WTC11 (cell line): ENCODE measurements around the gene DAW1. TPM values are rescaled to one million over a fixed set of nuclear protein-coding genes. Genes with fewer than 3 reads are reported as not detected.

Experiments
- ATAC-seq: fragments of 200-7000 bp; cut with Tn5 transposase; 2 replicates; pipeline ENCODE4 v1.10.0; 2021; ENCODE audit warnings: mild to moderate bottlenecking, moderate library complexity
- CTCF ChIA-PET: fragments of 300-600 bp; sonication (Branson Sonifier 250); formaldehyde crosslinking; loops from one replicate; lab custom pipeline; 2021; ENCODE audit warnings: antibody characterized with exemption; lab: Charles Lee
- POLR2A ChIA-PET: fragments of 350-600 bp; sonication (Branson Sonifier 250); formaldehyde crosslinking; loops from one replicate; lab custom pipeline; 2021; ENCODE audit warnings: antibody characterized with exemption; lab: Charles Lee
- DNase-seq: peaks from one replicate; pipeline ENCODE4 v3.0.0; 2021; ENCODE audit warnings: low spot score
- H3K27ac Mint-ChIP-seq: 2 replicates; pipeline ENCODE4 v1.8.0; 2021; ENCODE audit warnings: mixed read lengths
- H3K27me3 Mint-ChIP-seq: 2 replicates; pipeline ENCODE4 v1.8.0; 2021; ENCODE audit warnings: low read depth, mild to moderate bottlenecking, moderate library complexity, mixed read lengths
- H3K36me3 Mint-ChIP-seq: 2 replicates; pipeline ENCODE4 v1.8.0; 2021; ENCODE audit warnings: mixed read lengths
- H3K4me1 Mint-ChIP-seq: 2 replicates; pipeline ENCODE4 v1.8.0; 2022; ENCODE audit warnings: mixed read lengths
- H3K4me3 Mint-ChIP-seq: 2 replicates; pipeline ENCODE4 v1.8.0; 2021; ENCODE audit warnings: mild to moderate bottlenecking, moderate library complexity, mixed read lengths
- H3K9me3 Mint-ChIP-seq: 2 replicates; pipeline ENCODE4 v1.8.0; 2021; ENCODE audit warnings: mixed read lengths
- ATF1 ChIP-seq: sonication (generic); formaldehyde crosslinking; IDR thresholded peaks from 2 replicates; pipeline ENCODE4 v1.8.1; 2023; ENCODE audit warnings: mild to moderate bottlenecking, moderate library complexity, missing genetic modification reagents
- GRHL2 ChIP-seq: fragments of 250-450 bp; sonication (Bioruptor Pico); IDR thresholded peaks from 2 replicates; pipeline ENCODE4 v1.8.0; 2022; ENCODE audit warnings: mild to moderate bottlenecking, moderate library complexity; ENCODE audit not compliant: insufficient replicate concordance, severe bottlenecking
- JAZF1 ChIP-seq: fragments of 250-450 bp; sonication (Bioruptor Pico); IDR thresholded peaks from 2 replicates; pipeline ENCODE4 v1.9.0; 2021; ENCODE audit warnings: moderate library complexity, mild to moderate bottlenecking, inconsistent platforms
- NR3C1 ChIP-seq: sonication (generic); formaldehyde crosslinking; conservative IDR thresholded peaks from 2 replicates; pipeline ENCODE4 v1.8.1; 2023; ENCODE audit warnings: low read depth, mild to moderate bottlenecking, missing genetic modification reagents
- TEAD1 ChIP-seq: sonication (generic); formaldehyde crosslinking; IDR thresholded peaks from 2 replicates; pipeline ENCODE4 v1.8.0; 2022; ENCODE audit warnings: mild to moderate bottlenecking, missing genetic modification reagents
- ZNF263 ChIP-seq: sonication (generic); formaldehyde crosslinking; IDR thresholded peaks from 2 replicates; pipeline ENCODE4 v1.8.1; 2022; ENCODE audit warnings: low read depth, mild to moderate bottlenecking, moderate library complexity, missing genetic modification reagents
- ZNF416 ChIP-seq: fragments of 250-450 bp; sonication (Bioruptor Pico); IDR thresholded peaks from 2 replicates; pipeline ENCODE4 v1.9.0; 2021; ENCODE audit warnings: mild to moderate bottlenecking, inconsistent platforms
- total RNA-seq: library from RNA; stranded (reverse); gene quantifications from 3 replicates; pipeline ENCODE4 v1.2.3, GENCODE V29; 2021
- TF ChIP-seq, protein P1 (sequence below): sonication (generic); formaldehyde crosslinking; conservative IDR thresholded peaks from 2 replicates; pipeline ENCODE4 v1.8.1; 2022; ENCODE audit warnings: mild to moderate bottlenecking, missing genetic modification reagents
- TF ChIP-seq, protein P2 (sequence below): sonication (generic); formaldehyde crosslinking; IDR thresholded peaks from 2 replicates; pipeline ENCODE4 v1.8.0; 2022; ENCODE audit warnings: mild to moderate bottlenecking, missing genetic modification reagents
- TF ChIP-seq, protein P3 (sequence below): fragments of 250-450 bp; sonication (Bioruptor Pico); IDR thresholded peaks from 2 replicates; pipeline ENCODE4 v1.9.0; 2021; ENCODE audit warnings: moderate library complexity, mild to moderate bottlenecking, inconsistent platforms, borderline replicate concordance
- TF ChIP-seq, protein P4 (sequence below): fragments of 200-600 bp; IDR thresholded peaks from 2 replicates; pipeline ENCODE4 v1.8.0; 2022; ENCODE audit warnings: antibody characterized with exemption
- TF ChIP-seq, protein P5 (sequence below): fragments of 250-450 bp; sonication (Bioruptor Pico); IDR thresholded peaks from 2 replicates; pipeline ENCODE4 v1.8.0; 2021; ENCODE audit warnings: mild to moderate bottlenecking
- TF ChIP-seq, protein P6 (sequence below): sonication (generic); formaldehyde crosslinking; IDR thresholded peaks from 2 replicates; pipeline ENCODE4 v1.8.0; 2022; ENCODE audit warnings: mild to moderate bottlenecking, missing genetic modification reagents

Gene DAW1
- total RNA-seq, 1 experiment from 2014 or later = 0.61 TPM

DNA sequence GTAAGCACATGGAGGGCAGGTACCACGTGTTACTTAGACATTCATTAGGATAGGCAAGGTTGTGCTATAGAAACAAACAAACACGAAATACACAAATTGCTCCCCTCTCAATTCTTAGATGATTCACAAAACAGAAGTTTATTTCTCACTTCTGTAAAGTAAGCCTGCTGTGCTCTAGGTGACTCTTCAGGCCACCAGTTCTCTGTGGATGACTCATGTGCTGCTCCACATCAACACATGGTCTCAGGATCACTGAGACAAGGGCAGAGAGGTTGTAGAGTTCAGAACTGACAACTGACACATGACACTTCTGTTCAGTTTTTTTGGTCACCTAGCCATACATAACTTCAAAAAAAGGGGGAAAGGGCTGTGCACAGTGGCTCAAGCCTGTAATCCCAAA lies 70.6 kb downstream of the DAW1 start (continued):
- TF ChIP-seq, protein P1, sequence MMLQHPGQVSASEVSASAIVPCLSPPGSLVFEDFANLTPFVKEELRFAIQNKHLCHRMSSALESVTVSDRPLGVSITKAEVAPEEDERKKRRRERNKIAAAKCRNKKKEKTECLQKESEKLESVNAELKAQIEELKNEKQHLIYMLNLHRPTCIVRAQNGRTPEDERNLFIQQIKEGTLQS (CRISPR knock-in tag) = no peak
- TF ChIP-seq, protein P2, sequence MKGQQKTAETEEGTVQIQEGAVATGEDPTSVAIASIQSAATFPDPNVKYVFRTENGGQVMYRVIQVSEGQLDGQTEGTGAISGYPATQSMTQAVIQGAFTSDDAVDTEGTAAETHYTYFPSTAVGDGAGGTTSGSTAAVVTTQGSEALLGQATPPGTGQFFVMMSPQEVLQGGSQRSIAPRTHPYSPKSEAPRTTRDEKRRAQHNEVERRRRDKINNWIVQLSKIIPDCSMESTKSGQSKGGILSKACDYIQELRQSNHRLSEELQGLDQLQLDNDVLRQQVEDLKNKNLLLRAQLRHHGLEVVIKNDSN (CRISPR knock-in tag) = no peak
- TF ChIP-seq, protein P3, sequence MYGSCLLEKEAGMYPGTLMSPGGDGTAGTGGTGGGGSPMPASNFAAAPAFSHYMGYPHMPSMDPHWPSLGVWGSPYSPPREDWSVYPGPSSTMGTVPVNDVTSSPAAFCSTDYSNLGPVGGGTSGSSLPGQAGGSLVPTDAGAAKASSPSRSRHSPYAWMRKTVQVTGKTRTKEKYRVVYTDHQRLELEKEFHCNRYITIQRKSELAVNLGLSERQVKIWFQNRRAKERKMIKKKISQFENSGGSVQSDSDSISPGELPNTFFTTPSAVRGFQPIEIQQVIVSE (CRISPR knock-in tag) = no peak
- TF ChIP-seq TEAD1 = no peak

DNA sequence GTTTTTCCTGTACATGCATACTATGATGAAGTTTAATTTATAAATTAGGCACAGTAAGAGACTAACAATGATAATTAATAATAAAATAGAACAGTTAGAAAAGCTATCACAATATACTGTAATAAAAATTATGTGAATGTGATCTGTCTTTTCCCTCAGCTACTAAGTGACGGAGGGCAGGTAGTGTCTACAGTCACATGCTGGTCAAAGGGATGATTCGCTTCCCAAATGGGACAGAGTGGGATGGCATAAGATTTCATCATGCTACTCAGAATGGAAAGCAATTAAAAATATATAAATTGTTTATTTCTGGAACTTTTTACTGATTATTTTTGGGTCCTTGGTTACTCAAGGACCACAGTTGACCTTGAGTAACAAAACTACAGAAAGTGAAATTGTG lies 71.5 kb downstream of the DAW1 start:
- H3K9me3 Mint-ChIP-seq = peaks cover 4% of the 10 kb centered on the region
- H3K36me3 Mint-ChIP-seq = no peaks in the 10 kb centered on the region; the same call in 1 of the 2 replicates
- ChIA-PET CTCF (interaction anchor here (0.7 kb wide), 1 partner anchor 438 kb away, joined by 3 read pairs; no protein-coding TSS in a partner anchor), POLR2A (interaction anchor here (0.6 kb wide), 1 partner anchor 58 kb away, joined by 3 read pairs; no protein-coding TSS in a partner anchor)
- DNase-seq (no peak), ATAC-seq (no peak)
- TF ChIP-seq ATF1 (no peak), NR3C1 (CRISPR knock-in tag) (no peak)
- TF ChIP-seq, protein P4, sequence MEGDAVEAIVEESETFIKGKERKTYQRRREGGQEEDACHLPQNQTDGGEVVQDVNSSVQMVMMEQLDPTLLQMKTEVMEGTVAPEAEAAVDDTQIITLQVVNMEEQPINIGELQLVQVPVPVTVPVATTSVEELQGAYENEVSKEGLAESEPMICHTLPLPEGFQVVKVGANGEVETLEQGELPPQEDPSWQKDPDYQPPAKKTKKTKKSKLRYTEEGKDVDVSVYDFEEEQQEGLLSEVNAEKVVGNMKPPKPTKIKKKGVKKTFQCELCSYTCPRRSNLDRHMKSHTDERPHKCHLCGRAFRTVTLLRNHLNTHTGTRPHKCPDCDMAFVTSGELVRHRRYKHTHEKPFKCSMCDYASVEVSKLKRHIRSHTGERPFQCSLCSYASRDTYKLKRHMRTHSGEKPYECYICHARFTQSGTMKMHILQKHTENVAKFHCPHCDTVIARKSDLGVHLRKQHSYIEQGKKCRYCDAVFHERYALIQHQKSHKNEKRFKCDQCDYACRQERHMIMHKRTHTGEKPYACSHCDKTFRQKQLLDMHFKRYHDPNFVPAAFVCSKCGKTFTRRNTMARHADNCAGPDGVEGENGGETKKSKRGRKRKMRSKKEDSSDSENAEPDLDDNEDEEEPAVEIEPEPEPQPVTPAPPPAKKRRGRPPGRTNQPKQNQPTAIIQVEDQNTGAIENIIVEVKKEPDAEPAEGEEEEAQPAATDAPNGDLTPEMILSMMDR = no peak
- no peaks in the 10 kb centered on the region; the same call in 1 of the 2 replicates for H3K27me3 Mint-ChIP-seq
- no peak overlapping the region for H3K4me3 Mint-ChIP-seq
- no peak overlapping the region for H3K27ac Mint-ChIP-seq
- H3K4me1 Mint-ChIP-seq = peaks cover 11% of the 10 kb centered on the region

DNA sequence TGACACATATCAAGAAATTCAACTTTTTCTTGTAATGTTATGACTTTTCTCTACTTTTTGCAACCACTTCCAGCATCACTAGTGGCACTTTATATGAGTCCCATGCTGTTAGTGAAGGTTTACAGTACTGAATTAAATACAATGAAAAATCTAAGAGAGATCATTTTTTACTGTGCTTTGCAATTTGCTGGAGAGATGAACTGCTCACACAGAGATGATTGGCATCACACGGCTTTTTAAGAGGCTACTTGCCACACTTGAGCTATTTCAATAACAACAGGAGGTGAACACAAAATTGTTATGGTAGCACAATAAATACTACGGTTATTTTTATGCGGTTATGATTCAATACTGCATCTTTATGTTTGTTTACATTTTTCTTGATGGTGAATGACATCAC lies 88.9 kb downstream of the DAW1 start:
- ATAC-seq = no peak
- peaks cover 10% of the 10 kb centered on the region for H3K9me3 Mint-ChIP-seq
- TF ChIP-seq, protein P5, sequence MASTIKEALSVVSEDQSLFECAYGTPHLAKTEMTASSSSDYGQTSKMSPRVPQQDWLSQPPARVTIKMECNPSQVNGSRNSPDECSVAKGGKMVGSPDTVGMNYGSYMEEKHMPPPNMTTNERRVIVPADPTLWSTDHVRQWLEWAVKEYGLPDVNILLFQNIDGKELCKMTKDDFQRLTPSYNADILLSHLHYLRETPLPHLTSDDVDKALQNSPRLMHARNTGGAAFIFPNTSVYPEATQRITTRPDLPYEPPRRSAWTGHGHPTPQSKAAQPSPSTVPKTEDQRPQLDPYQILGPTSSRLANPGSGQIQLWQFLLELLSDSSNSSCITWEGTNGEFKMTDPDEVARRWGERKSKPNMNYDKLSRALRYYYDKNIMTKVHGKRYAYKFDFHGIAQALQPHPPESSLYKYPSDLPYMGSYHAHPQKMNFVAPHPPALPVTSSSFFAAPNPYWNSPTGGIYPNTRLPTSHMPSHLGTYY = no peak
- no peak for TF ChIP-seq ZNF263 (CRISPR knock-in tag)
- TF ChIP-seq ZNF416 (CRISPR knock-in tag) = no peak
- TF ChIP-seq, protein P6, sequence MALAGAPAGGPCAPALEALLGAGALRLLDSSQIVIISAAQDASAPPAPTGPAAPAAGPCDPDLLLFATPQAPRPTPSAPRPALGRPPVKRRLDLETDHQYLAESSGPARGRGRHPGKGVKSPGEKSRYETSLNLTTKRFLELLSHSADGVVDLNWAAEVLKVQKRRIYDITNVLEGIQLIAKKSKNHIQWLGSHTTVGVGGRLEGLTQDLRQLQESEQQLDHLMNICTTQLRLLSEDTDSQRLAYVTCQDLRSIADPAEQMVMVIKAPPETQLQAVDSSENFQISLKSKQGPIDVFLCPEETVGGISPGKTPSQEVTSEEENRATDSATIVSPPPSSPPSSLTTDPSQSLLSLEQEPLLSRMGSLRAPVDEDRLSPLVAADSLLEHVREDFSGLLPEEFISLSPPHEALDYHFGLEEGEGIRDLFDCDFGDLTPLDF (CRISPR knock-in tag) = no peak
- no peak for TF ChIP-seq GRHL2 (CRISPR knock-in tag)
- TF ChIP-seq, protein P4 = no peak
- no peak for TF ChIP-seq JAZF1 (CRISPR knock-in tag)
- TF ChIP-seq, all 79 proteins: peak for 0
- Mint-ChIP-seq H3K4me1 (no peaks in the 10 kb centered on the region), H3K4me3 (no peak overlapping the region), H3K27me3 (no peaks in the 10 kb centered on the region), H3K36me3 (no peaks in the 10 kb centered on the region), H3K27ac (no peak overlapping the region)
- ChIA-PET CTCF (no interaction called here), POLR2A (no interaction called here)
- no peak for DNase-seq
